CD4-positive, alpha-beta memory T cell (primary cell): ENCODE measurements around the gene TNFSF4. TPM values are rescaled to one million over a fixed set of nuclear protein-coding genes. Genes with fewer than 3 reads are reported as not detected.
A peak's percentile ranks its signal among the peaks of the same experiment; 100 is the strongest.

Experiments
- CTCF ChIA-PET: fragments of 350-600 bp; sonication (Branson Sonifier 250); formaldehyde crosslinking; loops from one replicate; lab custom pipeline; 2021; ENCODE audit warnings: inconsistent platforms; ENCODE audit not compliant: partially characterized antibody; lab: Charles Lee
- POLR2A ChIA-PET: fragments of 350-600 bp; sonication (Branson Sonifier 250); formaldehyde crosslinking; loops from one replicate; lab custom pipeline; 2021; ENCODE audit not compliant: partially characterized antibody; lab: Charles Lee
- DNase-seq, 5 donors: peaks; one replicate each; pipeline versions ENCODE4 v3.0.0 to v3.0.0-alpha.2; 2020 to 2022; ENCODE audit warnings: mixed read lengths in 1 of 5
- H3K27ac ChIP-seq: one replicate; pipeline ENCODE4 v1.7.0; 2013; ENCODE audit warnings: low read depth, low read length
- H3K27me3 ChIP-seq: 2 replicates; pipeline ENCODE4 v1.7.0; 2013; ENCODE audit warnings: mild to moderate bottlenecking, low read length, moderate library complexity; ENCODE audit not compliant: insufficient read depth
- H3K36me3 ChIP-seq: 2 replicates; pipeline ENCODE4 v1.7.0; 2013; ENCODE audit warnings: mild to moderate bottlenecking, low read length, moderate library complexity; ENCODE audit not compliant: insufficient read depth
- H3K4me1 ChIP-seq: 2 replicates; pipeline ENCODE4 v1.7.0; 2013; ENCODE audit warnings: mild to moderate bottlenecking, low read length, moderate library complexity; ENCODE audit not compliant: insufficient read depth
- H3K4me3 ChIP-seq, 2 donors: one replicate each; pipeline ENCODE4 v1.7.0; 2013; ENCODE audit warnings: low read length in 2 of 2, mild to moderate bottlenecking in 1 of 2
- H3K9me3 ChIP-seq, 2 donors: one replicate each; pipeline ENCODE4 v1.7.0; 2013; ENCODE audit warnings: low read length in 2 of 2, control low read depth in 1 of 2; ENCODE audit not compliant: control insufficient read depth in 1 of 2
- H3K27ac Mint-ChIP-seq, 7 donors: one replicate each; pipeline ENCODE4 v1.8.0; 2020 to 2021; ENCODE audit warnings: mixed read lengths in 7 of 7, mild to moderate bottlenecking in 6 of 7, inconsistent platforms in 3 of 7, moderate library complexity in 3 of 7
- H3K27me3 Mint-ChIP-seq, 2 donors: one replicate each; pipeline ENCODE4 v1.8.0; 2020 to 2021; ENCODE audit warnings: mixed read lengths in 2 of 2
- H3K36me3 Mint-ChIP-seq, 2 donors: one replicate each; pipeline ENCODE4 v1.8.0; 2020 to 2021; ENCODE audit warnings: mixed read lengths in 2 of 2, inconsistent platforms in 1 of 2, mild to moderate bottlenecking in 1 of 2
- H3K4me1 Mint-ChIP-seq, 4 donors: one replicate each; pipeline ENCODE4 v1.8.0; 2020 to 2021; ENCODE audit warnings: mixed read lengths in 4 of 4, mild to moderate bottlenecking in 1 of 4
- H3K4me3 Mint-ChIP-seq, 8 donors: one replicate each; pipeline ENCODE4 v1.8.0; 2020 to 2021; ENCODE audit warnings: mixed read lengths in 8 of 8, mild to moderate bottlenecking in 7 of 8, moderate library complexity in 6 of 8, inconsistent platforms in 3 of 8
- H3K9me3 Mint-ChIP-seq, 8 donors: one replicate each; pipeline ENCODE4 v1.8.0; 2020 to 2021; ENCODE audit warnings: mixed read lengths in 8 of 8, mild to moderate bottlenecking in 5 of 8, inconsistent platforms in 3 of 8, moderate library complexity in 1 of 8
- intact Hi-C: fragments of 100-400 bp; cut with micrococcal nuclease; formaldehyde crosslinking; loops from one replicate; pipeline ENCODE4 v1.15.1; 2023
- polyA plus RNA-seq, 2 donors: library from polyadenylated mRNA; unstranded; fragments of 300-500 nt; fragmentation: Illumina TruSeq; gene quantifications; one replicate each; pipeline ENCODE4 v1.2.3, GENCODE V29; 2021
- total RNA-seq, 2 experiments: library from RNA; stranded (reverse); gene quantifications; one replicate each; pipeline ENCODE4 v1.2.3, GENCODE V29; 2021

TNFSF4 gene
- total and polyA plus RNA-seq, 4 experiments from 2014 or later = 0.18 to 3.9 (median 2.4) TPM

DNA sequence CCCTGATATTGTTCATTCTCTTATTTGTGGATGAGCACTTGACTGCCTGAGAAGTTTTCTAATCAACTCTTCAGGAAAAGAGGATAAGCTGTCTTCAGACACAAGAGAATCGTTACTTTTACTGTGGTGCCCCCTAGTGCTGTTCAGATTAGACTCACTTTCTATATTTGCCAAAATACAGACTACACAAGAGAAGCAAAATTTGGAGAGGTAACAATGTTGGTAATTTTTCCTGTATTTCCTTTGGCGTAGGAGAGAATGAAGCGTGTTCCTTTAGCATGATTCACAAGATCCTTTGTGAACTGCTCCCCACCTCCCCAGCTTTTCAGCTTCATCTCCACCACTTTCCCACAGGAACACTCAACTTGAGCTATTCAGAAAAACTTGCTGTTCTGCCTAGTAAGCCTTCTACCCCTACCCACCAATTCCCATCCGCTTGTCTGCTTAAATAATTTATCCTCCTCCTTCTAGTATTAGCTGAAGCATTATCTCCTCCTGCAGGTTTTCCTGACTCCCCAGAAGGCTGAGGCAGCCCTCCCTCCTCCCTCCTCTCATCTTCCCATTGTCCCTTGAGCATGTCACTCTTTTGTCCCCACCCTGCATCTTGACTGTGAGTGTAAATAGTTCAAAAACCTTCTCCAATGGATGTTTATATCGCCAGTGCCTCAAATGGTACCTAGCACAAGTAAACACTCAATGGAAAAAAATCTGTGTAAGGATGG, 4.5 kb downstream of the TNFSF4 start:
- H3K36me3 Mint-ChIP-seq = no peaks in the 10 kb centered on the region
- Histone ChIP-seq H3K27ac (no peak overlapping the region), H3K36me3 (no peaks in the 10 kb centered on the region), H3K4me3 (no peak overlapping the region), H3K4me1 (peaks cover 41% of the 10 kb centered on the region), H3K27me3 (no peaks in the 10 kb centered on the region), H3K9me3 (no peaks in the 10 kb centered on the region)
- H3K4me1 Mint-ChIP-seq = peaks cover 31 to 47% (median 37%) of the 10 kb centered on the region in 4 donors
- no peaks in the 10 kb centered on the region for H3K27me3 Mint-ChIP-seq
- POLR2A ChIA-PET = interaction anchor here (1.3 to 3.0 kb wide), 3 partner anchors 375 to 457 kb away, joined by 3 to 16 read pairs (median 10); no protein-coding TSS in a partner anchor
- CTCF ChIA-PET = interaction anchor here (0.5 to 10.3 kb wide), 27 partner anchors 9 to 621 kb away, joined by 3 to 242 read pairs (median 3); partner anchors contain the start of gene DARS2
- DNase-seq = no peak
- H3K9me3 Mint-ChIP-seq = no peaks in the 10 kb centered on the region
- intact Hi-C loops = loop anchor here (1.0 to 10.0 kb wide), 4 partner anchors 376 to 1542 kb away; no protein-coding TSS in a partner anchor
- H3K27ac Mint-ChIP-seq = peak overlapping the region in 3 of 7 donors; percentile 3 to 88 (median 66)
- H3K4me3 Mint-ChIP-seq = no peak overlapping the region

DNA sequence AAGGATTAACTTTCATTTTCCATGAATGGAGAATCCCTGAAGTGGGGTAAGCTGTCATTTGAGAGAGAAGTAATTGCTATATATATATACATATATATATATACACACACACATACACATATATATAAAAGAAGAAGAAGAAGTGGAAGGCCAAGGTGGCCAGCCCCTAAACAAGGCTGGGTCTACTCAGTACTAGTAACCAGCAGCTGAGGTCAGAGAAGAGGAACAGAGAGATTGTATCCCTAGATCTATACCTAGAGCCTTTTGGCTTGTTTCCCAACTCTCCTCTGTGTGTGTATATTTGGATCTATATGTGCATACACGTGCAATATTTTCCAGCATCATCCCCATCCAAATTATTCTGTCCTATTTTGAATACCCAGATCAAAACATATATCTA, 5.2 kb downstream of the TNFSF4 start:
- ChIA-PET CTCF (interaction anchor here (0.5 to 10.3 kb wide), 25 partner anchors 9 to 622 kb away, joined by 3 to 242 read pairs (median 3); partner anchors contain the start of gene DARS2), POLR2A (interaction anchor here (1.3 to 3.0 kb wide), 3 partner anchors 374 to 456 kb away, joined by 3 to 16 read pairs (median 10); no protein-coding TSS in a partner anchor)
- Histone ChIP-seq H3K27me3 (no peaks in the 10 kb centered on the region), H3K27ac (no peak overlapping the region), H3K36me3 (no peaks in the 10 kb centered on the region), H3K9me3 (no peaks in the 10 kb centered on the region), H3K4me3 (no peak overlapping the region), H3K4me1 (peaks cover 34% of the 10 kb centered on the region)
- intact Hi-C loops = loop anchor here (1.0 to 10.0 kb wide), 4 partner anchors 376 to 1543 kb away; no protein-coding TSS in a partner anchor
- Mint-ChIP-seq H3K4me1 (peaks cover 25 to 41% (median 31%) of the 10 kb centered on the region in 4 donors), H3K4me3 (no peak overlapping the region), H3K36me3 (no peaks in the 10 kb centered on the region), H3K9me3 (no peaks in the 10 kb centered on the region), H3K27ac (peak overlapping the region in 1 of 7 donors; percentile 88), H3K27me3 (no peaks in the 10 kb centered on the region)
- DNase-seq = no peak

DNA sequence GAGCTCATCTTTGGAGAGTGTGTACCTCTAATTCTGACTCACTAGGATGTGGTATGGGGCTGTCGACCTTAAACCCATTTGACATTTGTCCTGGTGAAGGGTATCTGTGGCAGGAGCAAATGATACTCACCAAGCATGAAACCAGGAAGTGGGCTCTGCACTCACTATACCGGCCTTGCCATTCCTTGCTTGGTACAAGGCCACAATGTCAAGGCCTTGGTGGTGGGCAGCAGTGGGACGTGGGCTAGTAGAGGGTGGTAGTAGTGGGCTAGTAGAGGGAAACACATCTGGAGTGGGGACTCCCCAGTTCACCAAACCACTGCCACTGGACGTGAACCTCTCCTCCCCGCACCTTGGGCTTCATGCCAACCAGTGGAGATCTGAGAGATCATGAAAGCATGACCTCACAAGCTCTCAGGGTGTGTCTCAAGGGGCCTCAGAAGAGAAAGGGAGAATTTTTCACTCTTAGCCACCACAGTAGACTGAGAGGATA, 11.5 kb downstream of the TNFSF4 start:
- Mint-ChIP-seq H3K4me1 (peaks cover 4 to 14% (median 8%) of the 10 kb centered on the region in 4 donors), H3K4me3 (no peak overlapping the region), H3K27me3 (no peaks in the 10 kb centered on the region), H3K36me3 (peaks cover 0 to 3% of the 10 kb centered on the region in 2 donors), H3K9me3 (no peaks in the 10 kb centered on the region), H3K27ac (peak overlapping the region in 1 of 7 donors; percentile 56)
- no peaks in the 10 kb centered on the region for H3K27me3 ChIP-seq
- H3K4me1 ChIP-seq = peaks cover 10% of the 10 kb centered on the region
- ChIA-PET POLR2A (no interaction called here), CTCF (interaction anchor here (1.0 to 1.4 kb wide), 3 partner anchors 10 to 451 kb away, joined by 3 to 4 read pairs (median 4); no protein-coding TSS in a partner anchor)
- H3K9me3 ChIP-seq = no peaks in the 10 kb centered on the region
- DNase-seq = no peak
- H3K27ac ChIP-seq = no peak overlapping the region
- intact Hi-C loops = no loop called here
- no peak overlapping the region for H3K4me3 ChIP-seq
- no peaks in the 10 kb centered on the region for H3K36me3 ChIP-seq

DNA sequence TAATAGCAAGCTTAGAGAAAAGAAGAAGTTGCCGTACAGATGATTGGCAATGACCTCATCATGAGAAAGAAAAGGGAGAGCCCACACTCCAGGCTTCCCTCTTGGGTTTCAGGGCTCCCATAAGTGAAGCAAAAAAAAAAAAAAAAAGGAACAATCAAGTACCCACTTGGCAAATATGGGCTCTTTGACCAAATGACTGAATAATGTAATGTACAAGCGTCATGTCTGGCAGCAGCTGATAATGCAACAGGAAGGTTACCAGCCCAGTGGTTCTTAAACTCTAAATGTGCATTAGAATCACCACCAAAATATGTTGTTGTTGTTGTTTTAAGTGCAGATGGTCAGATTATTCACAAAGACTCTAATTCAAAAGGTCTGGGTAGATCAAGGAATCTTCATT, 13.5 kb downstream of the TNFSF4 start:
- Mint-ChIP-seq H3K36me3 (peaks cover 0 to 3% of the 10 kb centered on the region in 2 donors), H3K4me1 (peaks cover 4 to 14% (median 8%) of the 10 kb centered on the region in 4 donors), H3K27ac (no peak overlapping the region), H3K4me3 (no peak overlapping the region), H3K27me3 (no peaks in the 10 kb centered on the region), H3K9me3 (no peaks in the 10 kb centered on the region)
- Histone ChIP-seq H3K27ac (no peak overlapping the region), H3K27me3 (no peaks in the 10 kb centered on the region), H3K4me1 (peaks cover 10% of the 10 kb centered on the region), H3K9me3 (no peaks in the 10 kb centered on the region), H3K4me3 (no peak overlapping the region), H3K36me3 (no peaks in the 10 kb centered on the region)
- ChIA-PET CTCF (no interaction called here), POLR2A (interaction anchor here (0.7 kb wide), 1 partner anchor 61 kb away, joined by 3 read pairs; no protein-coding TSS in a partner anchor)
- no peak for DNase-seq
- intact Hi-C loops = no loop called here

DNA sequence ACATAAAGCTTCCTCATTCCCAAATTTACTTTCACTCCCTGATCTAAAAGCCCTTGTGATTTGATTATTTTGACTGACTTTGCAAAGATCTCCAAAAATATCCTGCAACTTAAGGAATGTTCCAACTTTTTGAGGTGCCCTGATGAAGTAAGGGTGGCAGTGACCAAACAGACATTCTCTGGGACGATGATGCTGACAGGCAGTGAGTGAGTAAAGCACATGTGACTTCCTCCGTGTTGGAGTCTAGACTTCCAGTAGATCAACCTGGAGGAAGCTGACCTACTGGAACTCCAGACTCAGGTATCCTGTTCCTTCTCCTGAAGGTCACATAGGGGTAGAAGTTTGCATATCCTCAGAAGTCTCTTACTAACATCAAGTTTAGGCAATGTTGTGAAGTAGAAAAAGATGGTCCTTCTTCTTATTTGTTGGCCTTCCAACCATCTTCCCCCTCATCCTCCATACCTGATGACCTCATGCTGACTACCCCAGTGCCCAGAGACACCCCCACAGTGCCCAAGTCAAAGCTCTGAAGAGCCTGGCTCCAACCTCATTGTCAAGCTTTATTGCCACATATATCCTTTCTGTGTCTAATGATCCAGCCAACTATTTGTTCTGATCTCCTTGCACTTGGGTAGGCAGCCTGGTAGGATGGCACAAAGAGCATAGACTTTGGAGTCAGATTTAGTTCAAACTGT, 16.0 kb downstream of the TNFSF4 start:
- Histone ChIP-seq H3K9me3 (no peaks in the 10 kb centered on the region), H3K4me1 (peaks cover 10% of the 10 kb centered on the region), H3K4me3 (no peak overlapping the region), H3K36me3 (no peaks in the 10 kb centered on the region), H3K27me3 (no peaks in the 10 kb centered on the region), H3K27ac (no peak overlapping the region)
- ChIA-PET POLR2A (no interaction called here), CTCF (interaction anchor here (2.6 kb wide), 1 partner anchor 11 kb away, joined by 10 read pairs; no protein-coding TSS in a partner anchor)
- H3K36me3 Mint-ChIP-seq = peaks cover 10 to 13% of the 10 kb centered on the region in 2 donors
- no peaks in the 10 kb centered on the region for H3K27me3 Mint-ChIP-seq
- no peak for DNase-seq
- H3K27ac Mint-ChIP-seq = no peak overlapping the region
- H3K4me3 Mint-ChIP-seq = no peak overlapping the region
- H3K9me3 Mint-ChIP-seq = no peaks in the 10 kb centered on the region
- peaks cover 0 to 9% (median 4%) of the 10 kb centered on the region in 4 donors for H3K4me1 Mint-ChIP-seq
- intact Hi-C loops = no loop called here

DNA sequence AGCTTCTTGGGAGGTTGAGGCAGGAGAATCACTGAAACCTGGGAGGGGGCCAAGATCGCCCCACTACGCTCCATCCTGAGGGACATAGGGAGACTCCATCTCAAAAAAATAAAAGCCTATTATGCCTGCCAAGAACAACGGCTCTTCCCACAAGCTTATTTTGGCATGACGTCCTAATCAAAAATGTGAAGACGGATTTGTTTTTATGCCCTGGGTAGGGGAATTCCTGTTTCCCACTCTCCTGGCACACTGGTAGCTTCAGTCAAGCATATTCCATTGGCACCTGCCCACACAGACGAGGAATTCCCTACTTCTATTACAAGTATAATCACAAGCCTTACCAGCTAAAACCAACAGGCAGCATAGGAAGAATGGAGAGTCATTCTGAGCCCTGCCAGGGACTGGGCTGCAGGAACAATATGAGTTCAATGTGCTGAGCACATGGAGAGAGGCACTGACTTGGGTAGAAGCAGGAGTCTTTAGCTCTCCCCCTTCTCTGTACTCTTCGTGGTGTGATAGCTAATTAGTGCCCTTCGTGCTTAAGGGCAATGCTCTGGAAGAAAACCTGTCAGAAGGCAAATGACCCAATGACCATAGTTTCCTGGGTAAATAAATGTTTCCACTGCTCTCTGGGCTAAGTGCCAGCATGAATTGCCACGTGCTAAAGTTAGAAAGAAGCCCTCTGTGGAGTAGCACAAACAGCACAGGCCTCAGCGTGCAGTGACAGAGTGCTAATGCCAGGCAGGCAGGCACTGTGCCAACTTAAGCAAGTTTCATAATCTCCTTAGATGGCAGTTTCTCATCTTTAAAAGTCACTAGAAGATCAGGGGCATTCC, 16.8 kb downstream of the TNFSF4 start:
- no peak overlapping the region for H3K4me3 ChIP-seq
- no peak overlapping the region for H3K27ac ChIP-seq
- H3K27ac Mint-ChIP-seq = no peak overlapping the region
- ChIA-PET POLR2A (interaction anchor here (1.5 kb wide), 1 partner anchor 15 kb away, joined by 5 read pairs; no protein-coding TSS in a partner anchor), CTCF (interaction anchor here (1.1 to 2.6 kb wide), 3 partner anchors 9 to 13 kb away, joined by 3 to 10 read pairs (median 3); no protein-coding TSS in a partner anchor)
- peaks cover 10 to 13% of the 10 kb centered on the region in 2 donors for H3K36me3 Mint-ChIP-seq
- H3K36me3 ChIP-seq = no peaks in the 10 kb centered on the region
- H3K27me3 Mint-ChIP-seq = no peaks in the 10 kb centered on the region
- no peaks in the 10 kb centered on the region for H3K27me3 ChIP-seq
- no peaks in the 10 kb centered on the region for H3K9me3 ChIP-seq
- peaks cover 0 to 2% (median under 1%) of the 10 kb centered on the region in 4 donors for H3K4me1 Mint-ChIP-seq
- H3K9me3 Mint-ChIP-seq = no peaks in the 10 kb centered on the region
- intact Hi-C loops = no loop called here
- peaks cover 1% of the 10 kb centered on the region for H3K4me1 ChIP-seq
- no peak overlapping the region for H3K4me3 Mint-ChIP-seq
- DNase-seq = no peak
